Neural progenitor cell (in vitro differentiated cells): ENCODE results near the gene MICB.

ENCODE experiments used
- EZH2phosphoT487 ChIP-seq: fragments of 200-600 bp; sonication (generic); IDR thresholded peaks from 2 replicates; pipeline ENCODE4 v1.6.1; 2017; ENCODE audit warnings: antibody characterized with exemption
- TF ChIP-seq, protein P1 (sequence below): fragments of 200-600 bp; sonication (generic); IDR thresholded peaks from 2 replicates; pipeline ENCODE4 v1.5.1; 2017; ENCODE audit warnings: antibody characterized with exemption, mild to moderate bottlenecking

- TF ChIP-seq, protein P1, sequence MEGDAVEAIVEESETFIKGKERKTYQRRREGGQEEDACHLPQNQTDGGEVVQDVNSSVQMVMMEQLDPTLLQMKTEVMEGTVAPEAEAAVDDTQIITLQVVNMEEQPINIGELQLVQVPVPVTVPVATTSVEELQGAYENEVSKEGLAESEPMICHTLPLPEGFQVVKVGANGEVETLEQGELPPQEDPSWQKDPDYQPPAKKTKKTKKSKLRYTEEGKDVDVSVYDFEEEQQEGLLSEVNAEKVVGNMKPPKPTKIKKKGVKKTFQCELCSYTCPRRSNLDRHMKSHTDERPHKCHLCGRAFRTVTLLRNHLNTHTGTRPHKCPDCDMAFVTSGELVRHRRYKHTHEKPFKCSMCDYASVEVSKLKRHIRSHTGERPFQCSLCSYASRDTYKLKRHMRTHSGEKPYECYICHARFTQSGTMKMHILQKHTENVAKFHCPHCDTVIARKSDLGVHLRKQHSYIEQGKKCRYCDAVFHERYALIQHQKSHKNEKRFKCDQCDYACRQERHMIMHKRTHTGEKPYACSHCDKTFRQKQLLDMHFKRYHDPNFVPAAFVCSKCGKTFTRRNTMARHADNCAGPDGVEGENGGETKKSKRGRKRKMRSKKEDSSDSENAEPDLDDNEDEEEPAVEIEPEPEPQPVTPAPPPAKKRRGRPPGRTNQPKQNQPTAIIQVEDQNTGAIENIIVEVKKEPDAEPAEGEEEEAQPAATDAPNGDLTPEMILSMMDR: no peak
- TF ChIP-seq EZH2phosphoT487: no peak
Observed at GRCh38 chr6:31534011-31534410, 36.1 kb downstream of the MICB start.
